ENCODE measurements around the gene PCSK4.

DNA sequence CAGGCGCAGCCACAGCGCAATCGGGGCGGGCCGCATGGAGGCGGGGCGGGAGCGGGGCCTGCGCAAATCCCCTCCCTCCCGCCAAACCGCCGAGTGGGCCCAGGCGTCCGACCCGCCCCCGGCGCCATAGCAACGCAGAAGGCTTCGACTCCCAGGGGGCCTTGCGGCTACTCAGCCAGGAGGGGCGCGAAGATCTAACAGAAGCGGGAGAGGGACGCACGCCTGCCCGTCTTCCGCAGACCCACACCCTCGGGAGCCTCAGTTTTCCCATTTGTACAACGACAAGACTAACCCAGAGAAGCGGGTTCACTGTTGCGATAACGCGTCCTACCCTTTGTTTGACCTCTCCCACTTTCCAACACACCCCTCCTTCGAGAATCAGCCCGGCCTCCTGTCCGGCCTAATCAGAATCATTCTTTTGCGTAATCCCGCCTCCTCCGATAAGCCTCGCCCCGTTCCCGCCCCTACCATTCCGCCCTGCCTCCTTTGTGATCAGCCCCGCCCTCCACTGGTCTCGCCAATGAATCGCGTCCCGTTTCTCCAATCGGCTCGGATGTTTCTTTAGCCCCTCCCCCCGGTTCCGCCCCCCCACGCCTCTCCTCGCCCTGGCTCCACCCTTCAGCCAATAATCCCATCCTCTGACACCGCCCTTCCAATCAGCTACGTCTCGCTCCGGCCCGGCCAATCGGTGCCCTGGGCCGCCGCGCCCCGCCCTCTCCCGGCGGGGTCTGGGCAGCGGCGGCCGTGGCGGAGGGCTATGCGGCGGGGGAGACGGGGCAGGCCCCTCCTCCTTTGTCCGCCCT lies at the start of gene PCSK4:
- TF ChIP-seq EZH2 (IDR thresholded peaks at IDR 0.05; ENCODE audit: low read depth) = no peak
- TF ChIP-seq, protein P1, sequence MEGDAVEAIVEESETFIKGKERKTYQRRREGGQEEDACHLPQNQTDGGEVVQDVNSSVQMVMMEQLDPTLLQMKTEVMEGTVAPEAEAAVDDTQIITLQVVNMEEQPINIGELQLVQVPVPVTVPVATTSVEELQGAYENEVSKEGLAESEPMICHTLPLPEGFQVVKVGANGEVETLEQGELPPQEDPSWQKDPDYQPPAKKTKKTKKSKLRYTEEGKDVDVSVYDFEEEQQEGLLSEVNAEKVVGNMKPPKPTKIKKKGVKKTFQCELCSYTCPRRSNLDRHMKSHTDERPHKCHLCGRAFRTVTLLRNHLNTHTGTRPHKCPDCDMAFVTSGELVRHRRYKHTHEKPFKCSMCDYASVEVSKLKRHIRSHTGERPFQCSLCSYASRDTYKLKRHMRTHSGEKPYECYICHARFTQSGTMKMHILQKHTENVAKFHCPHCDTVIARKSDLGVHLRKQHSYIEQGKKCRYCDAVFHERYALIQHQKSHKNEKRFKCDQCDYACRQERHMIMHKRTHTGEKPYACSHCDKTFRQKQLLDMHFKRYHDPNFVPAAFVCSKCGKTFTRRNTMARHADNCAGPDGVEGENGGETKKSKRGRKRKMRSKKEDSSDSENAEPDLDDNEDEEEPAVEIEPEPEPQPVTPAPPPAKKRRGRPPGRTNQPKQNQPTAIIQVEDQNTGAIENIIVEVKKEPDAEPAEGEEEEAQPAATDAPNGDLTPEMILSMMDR (conservative IDR thresholded peaks at IDR 0.05) = no peak; the same call in 1 of the 2 replicates
